ENCODE data around the gene LBHD2. TPM values are rescaled to one million over a fixed set of nuclear protein-coding genes. Genes with fewer than 3 reads are reported as not detected.
A peak's percentile ranks its signal among the peaks of the same experiment; 100 is the strongest.

The LBHD2 gene
- total RNA-seq, 1 experiment from 2014 or later = not detected

- TF ChIP-seq, protein P1, sequence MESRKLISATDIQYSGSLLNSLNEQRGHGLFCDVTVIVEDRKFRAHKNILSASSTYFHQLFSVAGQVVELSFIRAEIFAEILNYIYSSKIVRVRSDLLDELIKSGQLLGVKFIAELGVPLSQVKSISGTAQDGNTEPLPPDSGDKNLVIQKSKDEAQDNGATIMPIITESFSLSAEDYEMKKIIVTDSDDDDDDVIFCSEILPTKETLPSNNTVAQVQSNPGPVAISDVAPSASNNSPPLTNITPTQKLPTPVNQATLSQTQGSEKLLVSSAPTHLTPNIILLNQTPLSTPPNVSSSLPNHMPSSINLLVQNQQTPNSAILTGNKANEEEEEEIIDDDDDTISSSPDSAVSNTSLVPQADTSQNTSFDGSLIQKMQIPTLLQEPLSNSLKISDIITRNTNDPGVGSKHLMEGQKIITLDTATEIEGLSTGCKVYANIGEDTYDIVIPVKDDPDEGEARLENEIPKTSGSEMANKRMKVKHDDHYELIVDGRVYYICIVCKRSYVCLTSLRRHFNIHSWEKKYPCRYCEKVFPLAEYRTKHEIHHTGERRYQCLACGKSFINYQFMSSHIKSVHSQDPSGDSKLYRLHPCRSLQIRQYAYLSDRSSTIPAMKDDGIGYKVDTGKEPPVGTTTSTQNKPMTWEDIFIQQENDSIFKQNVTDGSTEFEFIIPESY (IDR thresholded peaks at IDR 0.05; ENCODE audit: extremely low read depth, insufficient replicate concordance, low read length) = no peak
- no peak for TF ChIP-seq REST (IDR thresholded peaks at IDR 0.05; ENCODE audit: low read depth)
- no peak for TF ChIP-seq SP1 (IDR thresholded peaks at IDR 0.05; ENCODE audit: low read depth)
Observed at GRCh38 chr14:103067231-103067954, 16.6 kb upstream of the LBHD2 start (continued).

DNA sequence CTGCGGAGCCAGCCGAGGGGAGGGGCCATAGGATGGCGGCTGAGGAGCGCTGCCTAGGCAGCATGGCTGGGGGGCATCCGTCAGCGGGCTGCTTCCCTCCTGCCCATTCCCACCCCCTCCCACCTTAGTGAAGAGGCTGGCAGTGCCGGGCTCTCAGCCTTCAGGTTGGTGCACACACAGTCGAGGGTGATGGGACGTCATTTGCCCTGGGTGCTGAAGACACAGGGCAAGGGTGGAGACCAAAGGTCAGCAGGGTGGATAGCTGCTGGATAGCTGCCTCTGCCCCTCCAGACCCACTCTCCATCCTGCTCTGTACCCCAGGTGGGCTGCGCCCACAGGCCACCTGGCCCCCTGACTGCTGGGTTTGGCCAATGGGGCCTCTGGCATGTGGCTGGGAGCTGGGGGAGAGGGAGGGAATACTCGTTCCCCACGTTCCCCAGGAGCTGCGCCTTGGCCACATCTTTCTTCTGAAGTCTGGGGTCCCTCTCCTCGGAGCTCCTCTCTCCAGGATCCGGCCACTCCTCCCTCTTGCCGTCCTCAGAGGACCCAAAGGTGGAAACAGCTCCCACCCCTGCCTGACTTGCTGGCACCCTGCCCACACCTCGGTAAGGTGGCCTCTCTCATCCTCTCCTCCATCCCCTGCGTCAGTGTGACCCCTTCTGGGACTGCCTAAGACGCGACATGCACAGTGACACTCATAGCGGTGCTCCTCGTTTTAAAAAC is 15.5 kb upstream of the LBHD2 start:
- H3K79me2 ChIP-seq (ENCODE audit: insufficient read depth, low read length) = no peaks in the 10 kb centered on the region
- H4K20me1 ChIP-seq (ENCODE audit: insufficient read depth) = no peaks in the 10 kb centered on the region
- ChIA-PET RAD21 (ENCODE audit: low non-redundant PET in 1 of 2, low total read pairs in 2 of 2, uncharacterized antibody in 2 of 2, unreplicated experiment in 2 of 2) (no interaction called here), CTCF (no interaction called here), POLR2A (no interaction called here)
- H3K27ac ChIP-seq (ENCODE audit: low read depth, low read length) = peak overlapping the region; percentile 56
- intact Hi-C loops (cut with micrococcal nuclease) = no loop called here
- no peaks in the 10 kb centered on the region for H3K9me3 ChIP-seq (ENCODE audit: control insufficient read depth in 1 of 2, insufficient read depth in 1 of 2, low read depth in 1 of 2, low read length in 2 of 2)
- no peak for ATAC-seq
- H3K4me1 ChIP-seq (ENCODE audit: control insufficient read depth in 1 of 2, insufficient read depth in 2 of 2, low read length in 2 of 2) = peaks cover 49 to 73% of the 10 kb centered on the region in 2 experiments
- H2AFZ ChIP-seq (ENCODE audit: low read depth, low read length, poor library complexity, severe bottlenecking) = no peak overlapping the region
- no TSS peak for BruUV-seq (replicated peaks)
- no peaks in the 10 kb centered on the region for H3K27me3 ChIP-seq (ENCODE audit: insufficient read depth, low read length)
- no peak for DNase-seq (ENCODE audit: low read depth, low spot score)
- no peak overlapping the region for H3K4me3 ChIP-seq (replicated peaks in 1 of 2; ENCODE audit: low read depth in 1 of 2, low read length in 2 of 2)
- peak overlapping the region; percentile 76 for H3K4me2 ChIP-seq (ENCODE audit: low read length)
- no peak overlapping the region for H3K9ac ChIP-seq (ENCODE audit: low read length)
- H3K36me3 ChIP-seq (ENCODE audit: control insufficient read depth in 1 of 2, insufficient read depth in 2 of 2, low read length in 2 of 2) = no peaks in the 10 kb centered on the region
- TF ChIP-seq ZNF274 (IDR thresholded peaks at IDR 0.05; ENCODE audit: low read depth, low read length) = no peak
- no peak for TF ChIP-seq FOSL1 (IDR thresholded peaks at IDR 0.05; ENCODE audit: low read depth)
- TF ChIP-seq TCF7L2 (IDR thresholded peaks at IDR 0.05; ENCODE audit: borderline replicate concordance, extremely low read depth, insufficient read depth, insufficient read length) = no peak
- no peak for TF ChIP-seq SIN3A (IDR thresholded peaks at IDR 0.05; ENCODE audit: low read depth)
- TF ChIP-seq EZH2 (IDR thresholded peaks at IDR 0.05) = no peak
- no peak for TF ChIP-seq MAX (IDR thresholded peaks at IDR 0.05)
- TF ChIP-seq POLR2A (IDR thresholded peaks at IDR 0.05; ENCODE audit: borderline replicate concordance, extremely low read depth, insufficient read depth, insufficient read length) = no peak
- TF ChIP-seq JUND (IDR thresholded peaks at IDR 0.05) = no peak
- TF ChIP-seq SRF (IDR thresholded peaks at IDR 0.05; ENCODE audit: low read depth) = no peak
- TF ChIP-seq ZFX (IDR thresholded peaks at IDR 0.05) = no peak
- no peak for TF ChIP-seq CBX3 (IDR thresholded peaks at IDR 0.05; ENCODE audit: low read depth)
- TF ChIP-seq ELF1 (IDR thresholded peaks at IDR 0.05; ENCODE audit: borderline replicate concordance, low read depth) = no peak
- H3K9me2 ChIP-seq (ENCODE audit: insufficient read depth) = no peaks in the 10 kb centered on the region
